Measurements from ENCODE around the gene VAV1.
"Not testable (repeated sequence)": the region's sequence is repeated elsewhere in the genome, so short reads cannot be mapped to it uniquely, and the experiment has no call there.

The VAV1 gene

DNA sequence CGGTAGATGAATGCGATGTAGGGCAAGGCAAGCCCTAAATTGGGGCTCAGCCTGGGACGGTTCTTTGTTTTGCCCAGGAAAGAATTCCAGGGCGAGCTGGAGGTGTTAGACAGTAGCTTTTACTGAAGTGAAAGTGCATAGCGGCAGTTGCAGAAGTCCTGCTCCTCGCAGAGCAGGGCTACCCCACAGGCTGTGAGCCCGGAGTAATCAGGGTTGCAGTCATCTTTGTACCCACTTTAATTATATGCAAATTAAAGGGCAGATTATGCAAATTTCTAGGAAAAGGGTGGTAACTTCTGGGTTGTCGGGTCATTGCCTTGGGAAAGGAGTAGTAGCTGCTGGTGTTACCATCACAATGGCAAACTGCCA is 30.5 kb downstream of the VAV1 start:
- intact Hi-C loops (cut with DNase I): no loop called here
- no peak for DNase-seq

DNA sequence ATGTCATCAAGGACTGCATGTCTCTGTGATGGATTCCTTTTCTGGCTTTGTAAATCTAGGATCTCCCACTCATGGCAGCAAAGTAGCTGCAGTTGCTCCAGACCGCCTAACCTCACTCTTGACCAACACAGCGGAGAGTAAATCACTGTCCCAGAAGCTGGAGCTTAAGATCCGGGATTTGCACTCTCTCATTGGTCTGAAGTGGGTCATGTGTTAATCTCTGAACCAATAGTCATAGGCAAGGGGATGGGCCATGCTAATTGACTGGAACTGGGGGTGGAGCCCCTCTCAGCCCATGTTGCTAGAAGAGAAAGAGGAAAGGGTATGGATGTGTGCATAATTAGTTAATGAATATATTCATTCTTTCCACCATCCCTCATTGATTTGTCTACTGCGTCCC is 34.0 kb downstream of the VAV1 start:
- intact Hi-C loops (cut with DNase I): no loop called here
- DNase-seq: no peak

DNA sequence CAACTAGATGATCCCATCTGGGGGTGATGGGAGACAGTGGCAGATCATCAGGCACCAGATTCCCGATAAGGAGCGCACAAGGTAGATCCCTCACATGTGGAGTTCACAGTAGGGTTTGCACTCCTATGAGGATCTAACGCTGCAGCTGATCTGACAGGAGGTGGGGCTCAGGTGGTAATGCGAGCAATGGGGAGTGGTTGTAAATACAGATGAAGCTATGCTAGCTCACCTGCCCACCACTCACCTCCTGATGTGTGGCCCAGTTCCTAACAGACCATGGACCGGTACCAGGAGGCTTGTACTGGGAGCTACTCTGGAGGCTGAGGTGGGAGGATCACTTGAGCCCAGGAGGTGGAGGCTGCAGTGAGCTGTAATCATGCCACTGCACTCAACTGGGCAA is 34.8 kb downstream of the VAV1 start:
- intact Hi-C loops (cut with DNase I): no loop called here
- DNase-seq: no peak

DNA sequence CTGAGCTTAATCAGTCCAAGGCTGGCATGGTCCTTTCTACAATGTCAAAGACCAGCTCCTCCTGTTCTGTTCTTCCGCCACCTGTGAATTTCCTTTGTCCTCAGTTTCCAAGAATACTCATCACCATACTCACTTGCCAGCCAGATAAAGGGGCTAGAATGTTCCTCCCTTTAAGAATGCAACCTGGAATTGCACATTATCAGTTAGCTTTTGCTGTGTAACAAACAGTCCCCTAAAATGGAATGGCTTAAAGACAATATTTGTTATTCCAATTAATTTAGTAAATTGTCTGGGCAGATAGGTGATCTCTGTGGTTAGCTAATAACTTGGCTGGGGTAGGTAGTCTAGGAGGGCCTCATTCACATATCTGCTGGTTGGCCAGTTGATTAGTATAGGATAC is 36.0 kb downstream of the VAV1 start:
- DNase-seq: no peak
- intact Hi-C loops (cut with DNase I): no loop called here

DNA sequence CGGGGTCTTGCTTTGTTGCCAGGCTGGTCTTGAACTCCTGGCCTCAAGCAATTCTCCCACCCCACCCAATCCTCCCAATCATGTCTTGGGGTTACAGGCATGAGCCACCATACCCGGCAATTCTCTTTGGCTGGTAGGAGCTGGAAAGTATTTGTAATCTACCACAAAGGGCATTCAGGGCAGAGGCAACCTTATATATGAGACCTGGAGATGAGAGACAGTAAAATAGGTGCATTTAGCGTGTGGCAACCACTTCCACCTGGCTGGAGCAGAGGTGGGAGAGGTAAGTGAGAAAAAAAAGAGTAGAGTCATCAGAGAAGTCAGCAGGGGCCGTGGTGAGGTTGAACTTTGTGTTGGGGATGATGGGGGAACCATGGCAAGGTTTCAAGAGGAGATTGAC is 36.8 kb downstream of the VAV1 start:
- no peak for DNase-seq
- intact Hi-C loops (cut with DNase I): no loop called here

DNA sequence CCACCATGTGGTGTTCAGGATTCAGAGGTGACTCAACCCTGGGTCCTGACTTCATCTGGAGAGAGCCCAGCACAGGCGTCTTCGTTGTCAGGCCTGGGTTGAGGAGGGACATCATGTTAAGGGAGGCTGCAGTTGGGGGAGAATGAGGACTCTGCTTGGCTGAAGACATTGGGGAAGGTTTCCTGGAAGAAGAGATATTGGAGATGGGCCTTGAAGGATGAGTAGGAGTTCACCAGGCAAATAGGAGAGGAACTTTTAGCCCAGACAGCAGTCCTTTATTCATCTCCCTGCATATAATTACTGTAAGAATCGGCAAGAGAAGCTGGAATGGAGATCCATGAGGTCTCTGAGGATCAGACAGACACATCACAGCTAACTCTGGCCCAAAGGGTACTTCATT is 38.9 kb downstream of the VAV1 start:
- intact Hi-C loops (cut with DNase I): no loop called here
- no peak for DNase-seq

DNA sequence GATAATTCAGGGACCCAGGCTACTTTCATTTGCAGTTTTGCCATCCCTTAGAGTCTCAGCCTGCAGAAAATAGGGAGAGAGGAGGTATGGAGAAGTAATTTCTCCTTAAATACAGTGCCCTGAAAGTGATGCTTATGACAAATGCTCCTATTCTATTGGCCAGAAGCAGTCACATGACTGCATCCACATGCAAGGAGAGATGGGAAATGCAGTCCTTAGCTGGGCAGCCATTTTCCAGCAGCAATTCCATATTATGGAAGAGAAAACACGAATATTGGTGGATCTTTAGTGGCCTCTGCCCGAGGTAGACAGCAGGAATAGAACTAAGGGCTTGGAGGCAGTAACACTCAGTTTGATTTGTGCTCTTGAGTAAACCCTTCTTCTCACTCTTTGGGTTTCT is 39.4 kb downstream of the VAV1 start:
- DNase-seq: no peak
- intact Hi-C loops (cut with DNase I): no loop called here

DNA sequence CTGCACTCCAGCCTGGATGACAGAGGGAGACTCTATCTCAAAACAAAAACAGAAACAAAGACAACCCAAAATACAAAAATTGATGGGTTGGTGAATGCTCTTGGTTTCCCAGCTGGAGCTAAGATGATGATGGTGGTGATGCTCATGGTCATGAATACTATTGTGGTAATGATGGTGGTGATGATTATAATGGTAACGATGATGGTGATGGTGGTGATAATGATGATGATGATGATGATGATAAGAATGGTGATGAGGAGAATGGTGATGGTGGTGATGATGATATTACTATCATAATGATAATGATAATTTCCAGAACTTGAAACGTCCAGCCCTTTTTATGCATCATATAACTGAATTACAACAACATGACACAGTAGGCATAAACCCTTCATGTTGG is 40.1 kb downstream of the VAV1 start:
- no peak for DNase-seq
- intact Hi-C loops (cut with DNase I): no loop called here

DNA sequence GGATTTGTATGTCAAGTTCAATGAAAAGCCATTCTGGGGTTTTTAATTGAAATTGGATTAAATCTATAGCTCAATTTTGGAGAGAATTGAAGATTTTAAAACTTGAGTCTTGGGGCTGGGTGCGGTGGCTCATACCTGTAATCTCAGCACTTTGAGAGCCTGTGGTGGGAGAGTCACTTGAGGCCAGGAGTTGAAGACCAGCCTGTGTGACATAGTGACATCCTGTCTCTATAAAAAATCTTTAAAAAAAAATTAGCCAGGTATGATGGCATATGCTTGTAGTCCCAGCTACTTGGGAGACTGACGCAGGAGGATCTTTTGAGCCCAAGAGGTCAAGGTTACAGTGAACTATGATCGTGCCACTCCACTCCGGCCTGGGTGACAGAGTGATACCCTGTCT is 41.2 kb downstream of the VAV1 start:
- DNase-seq: no peak
- intact Hi-C loops (cut with DNase I): no loop called here

DNA sequence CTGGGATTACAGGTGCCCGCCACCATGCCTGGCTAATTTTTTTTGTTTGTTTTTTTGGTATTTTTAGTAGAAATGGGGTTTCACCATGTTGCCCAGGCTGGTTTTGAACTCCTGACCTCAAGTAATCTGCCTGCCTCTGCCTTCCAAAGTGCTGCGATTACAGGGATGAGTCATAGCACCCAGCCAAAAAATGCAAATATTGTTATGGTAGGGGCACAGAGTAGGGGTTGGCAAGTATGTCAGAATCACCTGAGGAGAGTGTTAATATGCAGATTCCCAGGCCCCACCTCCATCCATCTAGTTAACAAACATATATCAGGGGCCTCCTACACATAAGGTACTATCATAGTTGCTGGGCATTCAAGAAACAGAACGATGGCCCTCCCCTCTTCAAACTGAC is 44.7 kb downstream of the VAV1 start:
- DNase-seq: no peak
- intact Hi-C loops (cut with DNase I): no loop called here

DNA sequence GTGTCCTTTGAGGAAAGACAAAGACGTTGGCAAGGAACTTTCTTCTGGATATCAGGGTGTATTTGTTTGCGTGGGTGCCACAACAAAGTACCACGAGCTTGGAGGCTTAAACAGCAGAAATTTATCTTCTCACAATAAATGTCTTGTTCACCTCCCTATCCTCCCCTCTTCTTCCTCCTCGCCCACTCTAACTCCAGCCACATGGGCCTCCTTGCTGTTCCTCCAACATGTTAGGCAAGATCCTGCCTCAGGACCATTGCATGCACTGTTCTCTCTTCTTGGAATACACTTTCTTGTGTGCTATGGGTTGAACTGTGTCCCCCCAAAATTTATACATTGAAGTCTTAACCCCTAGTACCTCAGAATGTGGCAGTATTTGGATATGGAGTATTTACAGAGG is 45.7 kb downstream of the VAV1 start:
- DNase-seq: no peak
- intact Hi-C loops (cut with DNase I): no loop called here

DNA sequence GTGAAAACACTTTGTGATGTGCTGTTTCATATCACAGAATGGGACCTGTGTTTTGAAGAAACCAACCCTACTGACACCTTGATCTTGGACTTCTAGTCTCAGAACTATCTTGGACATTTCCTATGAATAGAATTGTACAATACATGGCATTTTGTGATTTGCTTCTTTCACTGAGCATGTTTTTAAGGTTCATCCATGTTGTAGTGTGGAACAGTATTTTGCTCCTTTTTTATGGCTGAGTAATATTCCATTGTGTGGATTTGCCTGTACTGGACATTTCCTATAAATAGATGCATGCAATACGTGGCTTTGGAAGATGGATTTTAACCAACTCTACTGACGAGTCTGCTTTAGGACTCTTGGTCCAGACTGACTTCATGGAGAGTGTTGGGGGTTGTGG is 46.8 kb downstream of the VAV1 start:
- intact Hi-C loops (cut with DNase I): no loop called here
- DNase-seq: no peak

DNA sequence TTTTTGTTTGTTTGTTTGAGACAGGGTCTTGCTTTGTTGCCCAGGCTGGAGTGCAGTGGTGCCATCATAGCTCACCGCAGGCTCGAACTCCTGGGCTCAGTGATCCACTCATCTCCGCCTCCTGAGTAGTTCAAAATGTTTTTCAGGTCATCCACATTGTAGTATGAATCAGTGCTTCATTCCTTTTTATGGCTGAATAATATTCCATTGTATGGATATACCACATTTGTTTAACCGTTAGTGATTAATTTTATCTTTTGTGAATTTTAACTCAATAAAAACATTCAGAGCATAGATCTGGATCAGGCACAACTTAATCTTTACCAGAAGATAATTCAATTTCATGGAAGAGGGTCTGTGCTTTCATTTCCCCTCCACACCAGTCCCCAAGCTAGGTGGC is 47.7 kb downstream of the VAV1 start:
- intact Hi-C loops (cut with DNase I): no loop called here
- no peak for DNase-seq

DNA sequence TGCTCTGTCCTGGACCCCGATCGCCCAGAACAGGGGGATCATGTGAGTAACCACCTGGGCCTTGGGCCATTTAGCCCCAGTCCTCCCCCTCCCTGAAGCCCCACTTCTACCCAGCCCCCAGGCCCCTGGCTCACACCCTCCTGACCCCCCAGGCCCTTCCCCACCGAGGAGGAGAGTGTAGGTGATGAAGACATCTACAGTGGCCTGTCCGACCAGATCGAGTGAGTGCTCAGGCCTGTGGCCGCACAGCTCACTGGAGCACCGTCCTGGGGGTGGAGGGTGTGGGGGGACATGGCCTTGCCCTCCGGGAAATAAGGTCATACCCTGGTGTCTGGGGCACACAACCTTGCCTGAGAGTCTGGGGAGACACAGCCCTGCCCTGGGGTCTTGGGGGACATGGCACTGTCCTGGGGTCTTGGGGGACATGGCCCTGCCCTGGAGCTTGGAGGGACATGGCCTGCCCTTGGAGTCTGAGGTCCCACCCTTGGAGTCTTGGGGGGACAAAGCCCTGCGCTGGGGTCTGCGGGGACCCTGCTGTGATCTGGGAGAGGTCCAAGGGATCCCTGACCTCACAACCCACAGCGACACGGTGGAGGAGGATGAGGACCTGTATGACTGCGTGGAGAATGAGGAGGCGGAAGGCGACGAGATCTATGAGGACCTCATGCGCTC is 49.3 kb downstream of the VAV1 start:
- DNase-seq: peak in 1 of 10 donors; percentile 76

DNA sequence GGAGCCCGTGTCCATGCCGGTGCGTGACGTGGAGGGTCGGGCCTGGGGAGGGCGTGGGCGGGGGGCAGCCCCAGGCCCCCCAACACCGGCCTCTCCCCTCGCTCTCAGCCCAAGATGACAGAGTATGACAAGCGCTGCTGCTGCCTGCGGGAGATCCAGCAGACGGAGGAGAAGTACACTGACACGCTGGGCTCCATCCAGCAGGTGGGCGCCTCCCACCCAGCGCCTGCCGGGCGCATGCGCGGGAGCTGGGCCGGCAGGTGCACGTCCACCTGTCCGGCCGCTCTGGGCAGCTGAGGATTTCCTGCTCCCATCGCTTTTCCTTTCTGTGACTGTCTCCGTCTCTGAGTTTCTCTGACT is 49.8 kb downstream of the VAV1 start:
- intact Hi-C loops (cut with DNase I): no loop called here
- DNase-seq: no peak

More for the DNA sequence above, 49.3 kb downstream of the VAV1 start:
- intact Hi-C loops (cut with DNase I): no loop called here

DNA sequence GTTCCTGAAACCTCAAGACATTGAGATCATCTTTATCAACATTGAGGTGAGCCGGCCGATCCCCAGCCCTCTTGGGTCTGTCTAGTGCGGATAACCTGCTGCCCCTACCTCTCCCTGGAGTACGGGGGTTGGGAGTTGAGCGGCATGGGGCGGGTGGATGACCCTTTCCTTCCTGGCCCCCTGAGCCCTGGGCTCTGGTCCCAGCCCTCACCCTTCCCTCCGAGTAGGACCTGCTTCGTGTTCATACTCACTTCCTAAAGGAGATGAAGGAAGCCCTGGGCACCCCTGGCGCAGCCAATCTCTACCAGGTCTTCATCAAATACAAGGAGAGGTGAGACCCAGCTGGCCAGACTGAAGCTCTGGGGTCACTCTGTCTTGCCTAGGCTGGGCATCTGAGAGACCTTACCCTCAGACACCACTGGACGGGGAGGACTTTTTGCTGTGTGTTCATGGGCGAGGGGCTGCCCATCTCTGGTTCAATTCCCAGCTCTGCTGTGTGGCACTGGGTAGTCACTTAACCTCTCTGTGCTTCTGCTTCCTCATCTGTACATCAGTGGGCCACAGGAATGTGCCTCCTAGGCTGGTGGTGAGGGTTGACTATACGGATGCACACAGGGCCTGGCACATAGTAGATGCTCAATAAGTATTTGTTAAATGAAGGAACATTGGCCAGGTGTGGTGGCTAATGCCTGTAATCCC is 52.7 kb downstream of the VAV1 start:
- DNase-seq: peak in 1 of 10 donors; percentile 44
- intact Hi-C loops (cut with DNase I): no loop called here

DNA sequence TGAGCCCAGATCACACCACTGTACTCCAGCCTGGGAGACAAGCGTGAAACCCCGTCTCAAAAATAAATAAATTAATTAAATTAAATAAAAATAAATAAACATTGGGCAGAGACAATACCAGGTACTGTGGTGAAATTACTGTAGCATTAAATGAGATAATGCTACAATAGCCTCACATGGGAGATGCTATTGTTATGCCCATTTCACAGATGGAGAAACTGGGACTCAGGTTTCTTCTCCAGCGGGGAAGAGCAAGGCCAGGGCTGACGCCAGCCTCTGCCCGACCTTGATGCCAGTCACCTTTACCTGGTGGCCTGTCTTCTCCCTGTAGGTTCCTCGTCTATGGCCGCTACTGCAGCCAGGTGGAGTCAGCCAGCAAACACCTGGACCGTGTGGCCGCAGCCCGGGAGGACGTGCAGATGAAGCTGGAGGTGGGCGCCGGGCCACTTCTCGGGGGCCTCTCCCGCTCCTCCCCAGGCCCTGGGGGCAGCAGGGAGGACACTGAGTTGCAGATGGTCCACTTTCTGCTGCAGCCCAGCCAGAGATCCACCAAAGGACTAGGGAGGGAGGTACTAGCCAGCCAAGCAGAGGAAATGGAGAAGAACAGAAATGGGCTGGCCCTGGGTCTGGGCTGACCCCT is 53.9 kb downstream of the VAV1 start:
- intact Hi-C loops (cut with DNase I): no loop called here
- DNase-seq: peak in 1 of 10 donors; percentile 70

DNA sequence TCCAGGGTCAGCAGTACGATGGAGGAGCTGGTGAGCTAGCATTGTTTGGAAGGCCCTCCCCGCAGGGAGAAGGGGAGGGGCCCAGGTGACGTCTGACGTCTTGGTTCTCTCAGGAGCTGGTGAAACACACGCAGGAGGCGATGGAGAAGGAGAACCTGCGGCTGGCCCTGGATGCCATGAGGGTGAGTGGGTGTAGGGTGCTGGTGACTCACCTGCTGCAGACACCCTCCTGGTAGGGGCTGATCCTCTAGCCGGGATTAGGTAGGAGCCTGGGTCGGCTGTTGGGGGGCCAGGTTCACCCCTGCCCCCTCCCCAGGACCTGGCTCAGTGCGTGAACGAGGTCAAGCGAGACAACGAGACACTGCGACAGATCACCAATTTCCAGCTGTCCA is 55.8 kb downstream of the VAV1 start:
- no peak for DNase-seq
- intact Hi-C loops (cut with DNase I): no loop called here

DNA sequence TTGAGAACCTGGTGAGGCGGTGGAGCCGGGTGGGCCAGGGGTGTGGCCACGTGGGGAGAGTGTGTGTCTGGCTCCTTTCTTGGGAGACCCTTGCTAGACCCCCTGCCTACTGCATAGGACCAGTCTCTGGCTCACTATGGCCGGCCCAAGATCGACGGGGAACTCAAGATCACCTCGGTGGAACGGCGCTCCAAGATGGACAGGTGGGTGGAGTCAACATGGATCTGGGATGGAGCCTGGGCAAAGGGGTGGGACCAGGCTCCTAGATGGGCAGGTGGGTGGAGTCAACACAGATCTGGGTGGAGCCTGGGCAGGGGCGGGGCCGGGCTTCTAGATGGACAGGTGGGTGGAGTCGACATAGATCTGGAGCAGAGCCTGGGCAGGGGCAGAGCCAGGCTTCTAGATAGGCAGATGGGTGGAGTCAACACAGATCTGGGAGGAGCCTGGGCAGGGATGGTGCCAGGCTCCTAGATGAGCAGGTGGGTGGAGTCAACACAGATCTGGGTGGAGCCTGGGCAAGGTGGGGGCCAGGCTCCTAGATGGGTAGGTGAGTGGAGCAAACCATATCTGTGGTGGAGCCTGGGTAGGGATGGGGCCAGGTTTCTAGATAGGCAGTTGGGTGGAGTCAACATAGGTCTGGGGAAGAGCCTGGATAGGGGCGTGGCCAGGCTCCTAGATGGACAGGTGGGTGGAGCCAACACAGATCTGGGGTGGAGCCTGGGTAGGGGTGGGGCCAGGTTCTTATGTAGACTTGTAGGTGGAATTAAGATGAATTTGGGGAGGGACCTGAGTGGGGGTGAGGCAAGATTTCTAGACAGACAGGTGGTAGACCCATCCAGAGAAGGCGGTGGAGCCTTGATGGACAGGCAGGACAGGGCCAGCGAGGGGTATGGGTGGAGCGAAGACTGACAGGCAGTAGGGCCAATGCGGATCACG is 56.5 kb downstream of the VAV1 start:
- peak in 1 of 10 donors; percentile 68 for DNase-seq

DNA sequence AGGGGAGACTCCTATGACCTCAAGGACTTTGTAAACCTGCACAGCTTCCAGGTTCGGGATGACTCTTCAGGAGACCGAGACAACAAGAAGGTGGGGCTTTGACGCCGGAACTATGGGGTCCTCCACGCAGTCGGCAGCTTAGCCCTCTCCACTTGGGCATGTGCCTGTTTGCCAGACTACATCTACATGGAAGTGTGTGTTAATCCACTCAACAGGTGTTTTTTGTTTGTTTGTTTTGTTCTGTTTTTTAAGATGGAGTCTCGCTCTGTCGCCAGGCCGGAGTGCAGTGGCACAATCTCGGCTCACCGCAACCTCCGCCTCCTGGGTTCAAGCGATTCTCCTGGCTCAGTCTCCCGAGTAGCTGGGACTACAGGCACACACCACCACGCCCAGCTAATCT is 57.3 kb downstream of the VAV1 start:
- intact Hi-C loops (cut with DNase I); DNase-seq: not testable (repeated sequence)

More for the DNA sequence above, 56.5 kb downstream of the VAV1 start:
- intact Hi-C loops (cut with DNase I): no loop called here

DNA sequence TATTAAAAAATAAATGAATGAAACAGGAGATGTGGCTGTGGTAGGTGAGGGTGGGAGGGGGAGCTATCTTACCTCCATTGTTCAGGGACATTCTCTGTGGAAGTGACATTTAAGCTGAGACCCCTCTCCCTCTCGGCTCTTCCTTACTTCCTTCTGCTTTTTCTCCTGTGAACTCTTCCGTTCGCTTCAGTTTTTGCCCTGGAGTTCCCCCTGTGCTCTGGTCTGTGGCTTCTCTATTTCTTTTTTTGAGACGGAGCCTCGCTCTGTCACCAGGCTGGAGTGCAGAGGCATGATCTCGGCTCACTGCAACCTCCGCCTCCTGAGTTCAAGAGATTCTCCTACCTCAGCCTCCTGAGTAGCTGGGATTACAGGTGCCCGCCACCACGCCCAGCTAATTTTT is 58.6 kb downstream of the VAV1 start:
- DNase-seq; intact Hi-C loops (cut with DNase I): not testable (repeated sequence)

Measured in posterior cingulate gyrus (tissue), 11 donors.